Panc1 (cell line): ENCODE data around the gene COMTD1. TPM values are rescaled to one million over a fixed set of nuclear protein-coding genes. Genes with fewer than 3 reads are reported as not detected.

Source experiments
- ATAC-seq: fragments of 200-7000 bp; cut with Tn5 transposase; 2 replicates; pipeline ENCODE4 v1.9.1; 2020; ENCODE audit warnings: mild to moderate bottlenecking, moderate library complexity
- BruUV-seq: library from RNA; stranded (reverse); fragments of 400-500 nt; replicated peaks from 2 replicates; lab custom pipeline; 2021; lab: Mats Ljungman, UMichigan
- CTCF ChIA-PET: fragments of 300-600 bp; sonication (Branson Sonifier 250); formaldehyde crosslinking; loops from one replicate; lab custom pipeline; 2022; ENCODE audit warnings: antibody characterized with exemption; lab: Charles Lee
- POLR2A ChIA-PET: fragments of 300-600 bp; sonication (Branson Sonifier 250); formaldehyde crosslinking; loops from one replicate; lab custom pipeline; 2022; ENCODE audit warnings: antibody characterized with exemption; lab: Charles Lee
- DNase-seq: peaks from one replicate; pipeline ENCODE4 v3.0.0-alpha.2; 2010; ENCODE audit warnings: low read depth, low spot score
- H3K27ac ChIP-seq: 2 replicates; pipeline ENCODE4 v1.5.1; 2011; ENCODE audit warnings: mild to moderate bottlenecking, low read length, inconsistent platforms
- H3K27me3 ChIP-seq: fragments of 200-500 bp; sonication (Bioruptor generic); 2 replicates; pipeline ENCODE4 v1.6.0; 2014; ENCODE audit warnings: low read length, inconsistent platforms; ENCODE audit not compliant: control insufficient read depth, insufficient read depth
- H3K36me3 ChIP-seq: fragments of 200-500 bp; sonication (Bioruptor generic); 2 replicates; pipeline ENCODE4 v1.5.1; 2014; ENCODE audit warnings: inconsistent platforms, mild to moderate bottlenecking, low read length, moderate library complexity; ENCODE audit not compliant: control insufficient read depth, insufficient read depth
- H3K4me1 ChIP-seq: 2 replicates; pipeline ENCODE4 v1.5.1; 2011; ENCODE audit warnings: inconsistent platforms, mild to moderate bottlenecking, low read length, moderate library complexity; ENCODE audit not compliant: control insufficient read depth, insufficient read depth
- H3K4me3 ChIP-seq, 2 experiments: 2 replicates each; pipeline ENCODE4 v1.5.1; 2011 to 2012; ENCODE audit warnings: low read depth in 2 of 2, low read length in 2 of 2, mild to moderate bottlenecking in 2 of 2, inconsistent platforms in 1 of 2, moderate library complexity in 1 of 2
- H3K9me3 ChIP-seq: fragments of 200-500 bp; sonication (Bioruptor generic); 2 replicates; pipeline ENCODE4 v1.5.1; 2014; ENCODE audit warnings: low read depth, mild to moderate bottlenecking, inconsistent platforms, low read length, moderate library complexity; ENCODE audit not compliant: control insufficient read depth, insufficient read depth
- POLR2AphosphoS5 ChIP-seq: IDR thresholded peaks from 2 replicates; pipeline ENCODE4 v1.6.1; 2012; ENCODE audit warnings: mild to moderate bottlenecking, low read depth, low read length, moderate library complexity
- SIN3A ChIP-seq: IDR thresholded peaks from 2 replicates; pipeline ENCODE4 v1.6.1; 2012; ENCODE audit warnings: low read depth, mild to moderate bottlenecking, low read length, moderate library complexity, borderline replicate concordance; ENCODE audit not compliant: insufficient read depth
- TCF7L2 ChIP-seq: IDR thresholded peaks from 2 replicates; pipeline ENCODE4 v1.6.1; 2011; ENCODE audit warnings: mild to moderate bottlenecking, low read depth, low read length, inconsistent platforms
- in situ Hi-C: cut with HindIII; loops from 2 replicates; pipeline ENCODE4 v1.10.0; 2016; ENCODE audit warnings: low sequenced_read_pairs, low pct_unique_long_range_greater_than_20kb
- intact Hi-C: fragments of 100-400 bp; cut with micrococcal nuclease; formaldehyde crosslinking; loops from one replicate; pipeline ENCODE4 v1.10.0; 2022; ENCODE audit not compliant: unreplicated experiment
- total RNA-seq: library from RNA; stranded (reverse); gene quantifications from one replicate; pipeline ENCODE4 v1.2.1, GENCODE V29; 2021; ENCODE audit not compliant: unreplicated experiment
- TF ChIP-seq, protein P1 (sequence below): fragments of 450-650 bp; IDR thresholded peaks from 2 replicates; pipeline ENCODE4 v1.5.1; 2017; ENCODE audit warnings: mild to moderate bottlenecking
- TF ChIP-seq, protein P2 (sequence below), 2 experiments: IDR thresholded peaks; 2 replicates each; pipeline ENCODE4 v1.6.1; 2011 to 2012; ENCODE audit warnings: low read depth in 2 of 2, control low read depth in 1 of 2, low read length in 1 of 2, mild to moderate bottlenecking in 1 of 2, moderate library complexity in 1 of 2; ENCODE audit not compliant: insufficient read depth in 1 of 2

Gene COMTD1
- total RNA-seq, 1 experiment from 2014 or later = 32.8 TPM

DNA sequence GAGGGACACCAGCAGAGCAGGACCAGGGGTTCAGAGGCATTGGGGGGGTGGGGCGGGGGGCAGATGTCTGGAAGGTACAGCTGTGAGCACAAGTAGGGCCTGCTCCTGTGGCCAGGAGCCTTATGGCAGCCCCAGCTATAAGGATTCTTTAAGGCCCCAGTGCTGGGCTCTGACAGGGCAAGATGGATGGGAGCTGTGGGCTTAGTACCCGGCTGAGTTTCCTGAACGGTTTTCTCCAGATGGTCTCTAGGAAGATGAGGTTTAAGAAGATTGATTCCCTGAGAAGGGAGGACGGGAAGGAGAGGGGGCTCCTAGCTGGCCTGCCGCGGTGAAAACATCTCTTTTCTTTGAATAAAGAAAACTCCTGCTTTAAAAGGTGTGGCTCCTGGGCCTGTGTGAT, 30.1 kb upstream of the COMTD1 start:
- POLR2A ChIA-PET = no interaction called here
- in situ Hi-C loops = no loop called here
- H3K4me1 ChIP-seq = no peaks in the 10 kb centered on the region

GRCh38 chr10:75263806-75264205, 28.0 kb upstream of the COMTD1 start:
- in situ Hi-C loops = no loop called here
- ChIA-PET POLR2A (no interaction called here), CTCF (no interaction called here)
- BruUV-seq = no TSS peak
- intact Hi-C loops = no loop called here
- no peak for ATAC-seq
- DNase-seq = no peak
- Histone ChIP-seq H3K36me3 (no peaks in the 10 kb centered on the region), H3K9me3 (no peaks in the 10 kb centered on the region), H3K27me3 (no peaks in the 10 kb centered on the region), H3K4me3 (no peak overlapping the region), H3K4me1 (no peaks in the 10 kb centered on the region), H3K27ac (no peak overlapping the region)
- no peak for TF ChIP-seq POLR2AphosphoS5
- no peak for TF ChIP-seq TCF7L2
- no peak for TF ChIP-seq SIN3A
- TF ChIP-seq, protein P1, sequence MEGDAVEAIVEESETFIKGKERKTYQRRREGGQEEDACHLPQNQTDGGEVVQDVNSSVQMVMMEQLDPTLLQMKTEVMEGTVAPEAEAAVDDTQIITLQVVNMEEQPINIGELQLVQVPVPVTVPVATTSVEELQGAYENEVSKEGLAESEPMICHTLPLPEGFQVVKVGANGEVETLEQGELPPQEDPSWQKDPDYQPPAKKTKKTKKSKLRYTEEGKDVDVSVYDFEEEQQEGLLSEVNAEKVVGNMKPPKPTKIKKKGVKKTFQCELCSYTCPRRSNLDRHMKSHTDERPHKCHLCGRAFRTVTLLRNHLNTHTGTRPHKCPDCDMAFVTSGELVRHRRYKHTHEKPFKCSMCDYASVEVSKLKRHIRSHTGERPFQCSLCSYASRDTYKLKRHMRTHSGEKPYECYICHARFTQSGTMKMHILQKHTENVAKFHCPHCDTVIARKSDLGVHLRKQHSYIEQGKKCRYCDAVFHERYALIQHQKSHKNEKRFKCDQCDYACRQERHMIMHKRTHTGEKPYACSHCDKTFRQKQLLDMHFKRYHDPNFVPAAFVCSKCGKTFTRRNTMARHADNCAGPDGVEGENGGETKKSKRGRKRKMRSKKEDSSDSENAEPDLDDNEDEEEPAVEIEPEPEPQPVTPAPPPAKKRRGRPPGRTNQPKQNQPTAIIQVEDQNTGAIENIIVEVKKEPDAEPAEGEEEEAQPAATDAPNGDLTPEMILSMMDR = no peak
- TF ChIP-seq, protein P2, sequence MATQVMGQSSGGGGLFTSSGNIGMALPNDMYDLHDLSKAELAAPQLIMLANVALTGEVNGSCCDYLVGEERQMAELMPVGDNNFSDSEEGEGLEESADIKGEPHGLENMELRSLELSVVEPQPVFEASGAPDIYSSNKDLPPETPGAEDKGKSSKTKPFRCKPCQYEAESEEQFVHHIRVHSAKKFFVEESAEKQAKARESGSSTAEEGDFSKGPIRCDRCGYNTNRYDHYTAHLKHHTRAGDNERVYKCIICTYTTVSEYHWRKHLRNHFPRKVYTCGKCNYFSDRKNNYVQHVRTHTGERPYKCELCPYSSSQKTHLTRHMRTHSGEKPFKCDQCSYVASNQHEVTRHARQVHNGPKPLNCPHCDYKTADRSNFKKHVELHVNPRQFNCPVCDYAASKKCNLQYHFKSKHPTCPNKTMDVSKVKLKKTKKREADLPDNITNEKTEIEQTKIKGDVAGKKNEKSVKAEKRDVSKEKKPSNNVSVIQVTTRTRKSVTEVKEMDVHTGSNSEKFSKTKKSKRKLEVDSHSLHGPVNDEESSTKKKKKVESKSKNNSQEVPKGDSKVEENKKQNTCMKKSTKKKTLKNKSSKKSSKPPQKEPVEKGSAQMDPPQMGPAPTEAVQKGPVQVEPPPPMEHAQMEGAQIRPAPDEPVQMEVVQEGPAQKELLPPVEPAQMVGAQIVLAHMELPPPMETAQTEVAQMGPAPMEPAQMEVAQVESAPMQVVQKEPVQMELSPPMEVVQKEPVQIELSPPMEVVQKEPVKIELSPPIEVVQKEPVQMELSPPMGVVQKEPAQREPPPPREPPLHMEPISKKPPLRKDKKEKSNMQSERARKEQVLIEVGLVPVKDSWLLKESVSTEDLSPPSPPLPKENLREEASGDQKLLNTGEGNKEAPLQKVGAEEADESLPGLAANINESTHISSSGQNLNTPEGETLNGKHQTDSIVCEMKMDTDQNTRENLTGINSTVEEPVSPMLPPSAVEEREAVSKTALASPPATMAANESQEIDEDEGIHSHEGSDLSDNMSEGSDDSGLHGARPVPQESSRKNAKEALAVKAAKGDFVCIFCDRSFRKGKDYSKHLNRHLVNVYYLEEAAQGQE (IDR thresholded peaks at IDR 0.05; ENCODE audit: insufficient read depth in 1 of 2, low read depth in 2 of 2, low read length in 1 of 2) = no peak

More for the DNA sequence above, 30.1 kb upstream of the COMTD1 start:
- DNase-seq = no peak
- H3K27ac ChIP-seq = no peak overlapping the region
- no TSS peak for BruUV-seq
- CTCF ChIA-PET = no interaction called here
- intact Hi-C loops = no loop called here
- ATAC-seq = no peak
- TF ChIP-seq, protein P2 (IDR thresholded peaks at IDR 0.05; ENCODE audit: insufficient read depth in 1 of 2, low read depth in 2 of 2, low read length in 1 of 2) = no peak
- no peak for TF ChIP-seq POLR2AphosphoS5
- no peak for TF ChIP-seq SIN3A
- no peak for TF ChIP-seq TCF7L2
- TF ChIP-seq, protein P1 = no peak
- H3K9me3 ChIP-seq = no peaks in the 10 kb centered on the region
- H3K36me3 ChIP-seq = no peaks in the 10 kb centered on the region
- no peaks in the 10 kb centered on the region for H3K27me3 ChIP-seq
- no peak overlapping the region for H3K4me3 ChIP-seq
